Measurements from ENCODE around the gene RNF224. TPM values are rescaled to one million over a fixed set of nuclear protein-coding genes. Genes with fewer than 3 reads are reported as not detected.

The RNF224 gene
- total and polyA plus RNA-seq, 2 of the 13 experiments (the other 11 are each of a cell fraction or from before 2014, with no cell fraction given), result 0.09 TPM; not detected in 1

GRCh38 chr9:137223078-137223970, 4.0 kb upstream of the RNF224 start (continued):
- TF ChIP-seq ZMAT5 (CRISPR knock-in tag; IDR thresholded peaks at IDR 0.05; ENCODE audit: borderline replicate concordance, low read depth), result no peak
- TF ChIP-seq, protein P1, sequence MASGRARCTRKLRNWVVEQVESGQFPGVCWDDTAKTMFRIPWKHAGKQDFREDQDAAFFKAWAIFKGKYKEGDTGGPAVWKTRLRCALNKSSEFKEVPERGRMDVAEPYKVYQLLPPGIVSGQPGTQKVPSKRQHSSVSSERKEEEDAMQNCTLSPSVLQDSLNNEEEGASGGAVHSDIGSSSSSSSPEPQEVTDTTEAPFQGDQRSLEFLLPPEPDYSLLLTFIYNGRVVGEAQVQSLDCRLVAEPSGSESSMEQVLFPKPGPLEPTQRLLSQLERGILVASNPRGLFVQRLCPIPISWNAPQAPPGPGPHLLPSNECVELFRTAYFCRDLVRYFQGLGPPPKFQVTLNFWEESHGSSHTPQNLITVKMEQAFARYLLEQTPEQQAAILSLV (CRISPR knock-in tag; IDR thresholded peaks at IDR 0.05; ENCODE audit: borderline replicate concordance), result peak; percentile 83; the same call in 1 of the 2 replicates
- no peak for TF ChIP-seq CAMTA2 (CRISPR knock-in tag; IDR thresholded peaks at IDR 0.05; ENCODE audit: borderline replicate concordance)
- no peak for TF ChIP-seq PPARG (CRISPR knock-in tag; conservative IDR thresholded peaks at IDR 0.05)
- no peak for TF ChIP-seq SOX5 (CRISPR knock-in tag; IDR thresholded peaks at IDR 0.05; ENCODE audit: borderline replicate concordance)
- TF ChIP-seq MXD3 (CRISPR knock-in tag; IDR thresholded peaks at IDR 0.05), result no peak; the same call in none of the 2 replicates
- TF ChIP-seq MTA3 (CRISPR knock-in tag; IDR thresholded peaks at IDR 0.05), result no peak
- TF ChIP-seq, protein P2, sequence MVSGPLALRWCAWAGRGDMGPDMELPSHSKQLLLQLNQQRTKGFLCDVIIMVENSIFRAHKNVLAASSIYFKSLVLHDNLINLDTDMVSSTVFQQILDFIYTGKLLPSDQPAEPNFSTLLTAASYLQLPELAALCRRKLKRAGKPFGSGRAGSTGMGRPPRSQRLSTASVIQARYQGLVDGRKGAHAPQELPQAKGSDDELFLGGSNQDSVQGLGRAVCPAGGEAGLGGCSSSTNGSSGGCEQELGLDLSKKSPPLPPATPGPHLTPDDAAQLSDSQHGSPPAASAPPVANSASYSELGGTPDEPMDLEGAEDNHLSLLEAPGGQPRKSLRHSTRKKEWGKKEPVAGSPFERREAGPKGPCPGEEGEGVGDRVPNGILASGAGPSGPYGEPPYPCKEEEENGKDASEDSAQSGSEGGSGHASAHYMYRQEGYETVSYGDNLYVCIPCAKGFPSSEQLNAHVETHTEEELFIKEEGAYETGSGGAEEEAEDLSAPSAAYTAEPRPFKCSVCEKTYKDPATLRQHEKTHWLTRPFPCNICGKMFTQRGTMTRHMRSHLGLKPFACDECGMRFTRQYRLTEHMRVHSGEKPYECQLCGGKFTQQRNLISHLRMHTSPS (CRISPR knock-in tag; IDR thresholded peaks at IDR 0.05; ENCODE audit: low read depth), result no peak
- no peak for TF ChIP-seq PLSCR1 (CRISPR knock-in tag; IDR thresholded peaks at IDR 0.05; ENCODE audit: borderline replicate concordance)
- TF ChIP-seq SYNCRIP (IDR thresholded peaks at IDR 0.05; ENCODE audit: insufficient read depth, low read depth, low read length), result no peak
- TF ChIP-seq, protein P3, sequence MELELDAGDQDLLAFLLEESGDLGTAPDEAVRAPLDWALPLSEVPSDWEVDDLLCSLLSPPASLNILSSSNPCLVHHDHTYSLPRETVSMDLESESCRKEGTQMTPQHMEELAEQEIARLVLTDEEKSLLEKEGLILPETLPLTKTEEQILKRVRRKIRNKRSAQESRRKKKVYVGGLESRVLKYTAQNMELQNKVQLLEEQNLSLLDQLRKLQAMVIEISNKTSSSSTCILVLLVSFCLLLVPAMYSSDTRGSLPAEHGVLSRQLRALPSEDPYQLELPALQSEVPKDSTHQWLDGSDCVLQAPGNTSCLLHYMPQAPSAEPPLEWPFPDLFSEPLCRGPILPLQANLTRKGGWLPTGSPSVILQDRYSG (CRISPR knock-in tag; IDR thresholded peaks at IDR 0.05), result no peak
- peak; percentile 79 for TF ChIP-seq AKAP8 (CRISPR knock-in tag; IDR thresholded peaks at IDR 0.05)
- TF ChIP-seq ZNF224 (CRISPR knock-in tag; IDR thresholded peaks at IDR 0.05), result no peak
- TF ChIP-seq EP300 (IDR thresholded peaks at IDR 0.05; ENCODE audit: low read depth in 2 of 2, low read length in 2 of 2), result no peak
- no peak for TF ChIP-seq EP300 (CRISPR knock-in tag; IDR thresholded peaks at IDR 0.05; ENCODE audit: borderline replicate concordance)
- TF ChIP-seq ZBTB39 (CRISPR knock-in tag; IDR thresholded peaks at IDR 0.05), result no peak
- TF ChIP-seq ZNF317 (CRISPR knock-in tag; IDR thresholded peaks at IDR 0.05), result no peak
- no peak for TF ChIP-seq E2F5 (CRISPR knock-in tag; conservative IDR thresholded peaks at IDR 0.05)
- TF ChIP-seq TEAD2 (CRISPR knock-in tag; IDR thresholded peaks at IDR 0.05), result no peak
- no peak for TF ChIP-seq FOXO1 (CRISPR knock-in tag; IDR thresholded peaks at IDR 0.05)
